GM21526 (cell line): Measurements from ENCODE around the gene PXMP2.
"Not testable (repeated sequence)": the region's sequence is repeated elsewhere in the genome, so short reads cannot be mapped to it uniquely, and the experiment has no call there.

Source experiments
- ATAC-seq: cut with Tn5 transposase; IDR thresholded peaks from one replicate; pipeline ENCODE4 v1.9.1; 2021; ENCODE audit warnings: moderate library complexity; ENCODE audit not compliant: unreplicated experiment, low FRiP score

The PXMP2 gene

GRCh38 chr12:132690112-132690511, 2.7 kb downstream of the PXMP2 start:
- ATAC-seq, result no peak

GRCh38 chr12:132692030-132692429, 4.6 kb downstream of the PXMP2 start:
- ATAC-seq, result not testable (repeated sequence)

GRCh38 chr12:132694888-132695287, 7.5 kb downstream of the PXMP2 start:
- not testable (repeated sequence) for ATAC-seq

GRCh38 chr12:132695431-132695830, 8.0 kb downstream of the PXMP2 start:
- no peak for ATAC-seq

GRCh38 chr12:132698341-132698740, 11.0 kb downstream of the PXMP2 start:
- no peak for ATAC-seq

GRCh38 chr12:132700212-132700822, 12.9 kb downstream of the PXMP2 start:
- no peak for ATAC-seq

- no peak for ATAC-seq
Observed at GRCh38 chr12:132702640-132703039, 15.3 kb downstream of the PXMP2 start.

- ATAC-seq, result no peak
Observed at GRCh38 chr12:132703641-132704040, 16.3 kb downstream of the PXMP2 start.

GRCh38 chr12:132707241-132707640, 19.9 kb downstream of the PXMP2 start:
- ATAC-seq, result no peak

GRCh38 chr12:132708150-132708549, 20.8 kb downstream of the PXMP2 start:
- no peak for ATAC-seq

- peak; percentile 33 for ATAC-seq
Observed at GRCh38 chr12:132710043-132710404, 22.6 kb downstream of the PXMP2 start.

GRCh38 chr12:132710405-132711079, 23.2 kb downstream of the PXMP2 start, which contains the start of gene PGAM5:
Gene PGAM5, plus strand, starts transcription at chr12:132710842. Its CDS starts 35 bp downstream, at chr12:132710877.
- ATAC-seq, result peak; percentile 82

GRCh38 chr12:132711080-132711843, 23.9 kb downstream of the PXMP2 start:
- peak; percentile 25 for ATAC-seq

GRCh38 chr12:132713123-132713522, 25.7 kb downstream of the PXMP2 start:
- no peak for ATAC-seq

- no peak for ATAC-seq
Observed at GRCh38 chr12:132715874-132716273, 28.5 kb downstream of the PXMP2 start.

GRCh38 chr12:132716356-132716755, 29.0 kb downstream of the PXMP2 start:
- ATAC-seq, result no peak

- ATAC-seq, result no peak
Observed at GRCh38 chr12:132717011-132717410, 29.6 kb downstream of the PXMP2 start.

GRCh38 chr12:132717531-132718387, 30.4 kb downstream of the PXMP2 start:
- no peak for ATAC-seq

GRCh38 chr12:132718644-132719043, 31.3 kb downstream of the PXMP2 start:
- ATAC-seq, result no peak

- ATAC-seq, result no peak
Observed at GRCh38 chr12:132719141-132719953, 32.0 kb downstream of the PXMP2 start.
